Transverse colon (tissue), 4 donors: Measurements from ENCODE around the gene ADPRS.

Experiments used
- CTCF ChIP-seq, 5 experiments: fragments of 200-600 bp in 3 of 5; fragments of 450-650 bp in 2 of 5; sonication (generic) in 3 of 5; IDR thresholded peaks; 1 replicate in 2 of 5; 2 replicates in 3 of 5; pipeline ENCODE4 v1.5.1; 2016 to 2017; ENCODE audit warnings: antibody characterized with exemption in 5 of 5, inconsistent platforms in 3 of 5, mild to moderate bottlenecking in 2 of 5, moderate library complexity in 1 of 5
- EP300 ChIP-seq: sonication (generic); formaldehyde crosslinking; IDR thresholded peaks from one replicate; pipeline ENCODE4 v1.6.1; 2017; ENCODE audit warnings: antibody characterized with exemption, low read depth
- POLR2A ChIP-seq: fragments of 450-650 bp; IDR thresholded peaks from one replicate; pipeline ENCODE4 v1.6.1; 2016; ENCODE audit warnings: antibody characterized with exemption, mild to moderate bottlenecking, moderate library complexity
- POLR2AphosphoS5 ChIP-seq, 3 donors: sonication (generic); formaldehyde crosslinking; IDR thresholded peaks; one replicate each; pipeline ENCODE4 v1.6.1; 2016; ENCODE audit warnings: antibody characterized with exemption in 3 of 3

GRCh38 chr1:36091141-36091540, 2.4 kb downstream of the ADPRS start:
- TF ChIP-seq CTCF (IDR thresholded peaks at IDR 0.05) (no peak), POLR2AphosphoS5 (IDR thresholded peaks at IDR 0.05) (no peak), POLR2A (no peak), EP300 (no peak)
